ENCODE data around the gene ARHGAP26. TPM values are rescaled to one million over a fixed set of nuclear protein-coding genes. Genes with fewer than 3 reads are reported as not detected.

The ARHGAP26 gene
- total RNA-seq, 4 donors from 2014 or later, result 35.0 to 72.2 (median 44.0) TPM

- TF ChIP-seq, protein P1, sequence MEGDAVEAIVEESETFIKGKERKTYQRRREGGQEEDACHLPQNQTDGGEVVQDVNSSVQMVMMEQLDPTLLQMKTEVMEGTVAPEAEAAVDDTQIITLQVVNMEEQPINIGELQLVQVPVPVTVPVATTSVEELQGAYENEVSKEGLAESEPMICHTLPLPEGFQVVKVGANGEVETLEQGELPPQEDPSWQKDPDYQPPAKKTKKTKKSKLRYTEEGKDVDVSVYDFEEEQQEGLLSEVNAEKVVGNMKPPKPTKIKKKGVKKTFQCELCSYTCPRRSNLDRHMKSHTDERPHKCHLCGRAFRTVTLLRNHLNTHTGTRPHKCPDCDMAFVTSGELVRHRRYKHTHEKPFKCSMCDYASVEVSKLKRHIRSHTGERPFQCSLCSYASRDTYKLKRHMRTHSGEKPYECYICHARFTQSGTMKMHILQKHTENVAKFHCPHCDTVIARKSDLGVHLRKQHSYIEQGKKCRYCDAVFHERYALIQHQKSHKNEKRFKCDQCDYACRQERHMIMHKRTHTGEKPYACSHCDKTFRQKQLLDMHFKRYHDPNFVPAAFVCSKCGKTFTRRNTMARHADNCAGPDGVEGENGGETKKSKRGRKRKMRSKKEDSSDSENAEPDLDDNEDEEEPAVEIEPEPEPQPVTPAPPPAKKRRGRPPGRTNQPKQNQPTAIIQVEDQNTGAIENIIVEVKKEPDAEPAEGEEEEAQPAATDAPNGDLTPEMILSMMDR (IDR thresholded peaks at IDR 0.05; ENCODE audit: low read depth), result no peak
Measured at GRCh38 chr5:142816531-142817430, 46.6 kb downstream of the ARHGAP26 start.

DNA sequence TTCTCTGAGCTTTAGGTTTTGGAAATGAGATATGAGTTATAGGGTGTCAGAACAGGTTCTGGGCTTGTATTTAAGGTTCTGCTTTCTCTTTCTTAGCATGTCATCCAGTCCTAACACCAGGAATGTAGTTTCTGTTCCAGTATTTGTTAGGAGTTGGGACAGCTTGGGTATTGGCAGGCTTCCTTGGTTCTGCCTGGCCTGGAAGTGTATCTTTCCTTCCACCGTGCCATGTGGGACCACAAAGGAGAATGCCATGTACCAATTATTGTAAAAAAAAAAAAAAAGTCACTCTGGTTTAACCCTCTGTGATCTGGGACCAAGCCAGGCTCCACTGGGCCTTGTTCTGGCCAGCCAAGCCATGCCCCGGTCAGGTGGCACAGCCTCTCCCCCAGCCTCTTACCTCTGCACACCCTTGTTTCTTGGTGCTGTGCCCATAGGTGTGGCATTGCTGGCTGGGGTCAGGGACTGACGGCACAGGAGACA lies 47.8 kb downstream of the ARHGAP26 start:
- TF ChIP-seq, protein P1 (IDR thresholded peaks at IDR 0.05; ENCODE audit: low read depth), result no peak

DNA sequence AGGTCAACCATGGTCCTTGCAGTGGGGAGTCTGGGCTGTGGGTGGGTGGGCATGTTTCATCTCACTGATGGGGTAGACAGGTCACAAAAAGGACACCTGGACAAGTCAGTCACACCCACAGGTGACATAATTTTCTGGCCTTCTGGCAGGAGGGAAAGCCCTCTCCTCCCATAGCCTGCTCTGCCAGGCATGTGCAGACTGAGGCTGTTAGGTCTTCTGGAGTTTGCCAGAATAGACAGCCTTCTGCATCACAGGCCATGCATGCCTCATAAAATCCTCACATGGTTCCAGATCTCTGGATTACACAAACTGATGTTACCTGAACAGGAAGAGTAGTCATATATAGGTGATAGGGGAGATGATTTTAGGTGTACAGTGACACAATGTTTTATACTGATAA lies 49.1 kb downstream of the ARHGAP26 start:
- TF ChIP-seq, protein P1 (IDR thresholded peaks at IDR 0.05; ENCODE audit: low read depth), result no peak

DNA sequence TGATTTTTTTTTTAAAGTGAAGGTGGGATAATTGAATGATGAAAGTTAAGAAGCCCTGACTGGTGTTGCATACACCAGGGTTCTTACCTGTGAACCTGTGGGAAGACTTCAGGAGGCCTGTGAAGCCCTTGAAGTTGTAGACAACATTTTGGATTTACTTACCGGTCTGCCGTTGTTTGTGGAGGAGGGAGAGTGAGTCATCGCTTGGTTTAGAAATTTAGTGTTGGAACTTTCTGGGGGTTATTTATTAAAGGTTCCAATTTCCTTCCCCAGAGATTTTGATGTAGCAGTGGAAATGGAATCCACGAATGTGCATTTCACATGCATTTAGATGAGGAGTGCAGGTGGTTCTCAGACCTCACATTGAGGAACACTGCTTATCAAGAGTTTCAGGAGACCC lies 49.6 kb downstream of the ARHGAP26 start:
- TF ChIP-seq, protein P1 (IDR thresholded peaks at IDR 0.05; ENCODE audit: low read depth), result no peak

- TF ChIP-seq, protein P1 (IDR thresholded peaks at IDR 0.05; ENCODE audit: low read depth), result no peak
Measured at GRCh38 chr5:142820447-142820846, 50.3 kb downstream of the ARHGAP26 start.

GRCh38 chr5:142821034-142821732 lies 51.0 kb downstream of the ARHGAP26 start:
- TF ChIP-seq, protein P1 (IDR thresholded peaks at IDR 0.05; ENCODE audit: low read depth), result no peak
